ENCODE data around the gene NKAIN2.

NKAIN2 gene

GRCh38 chr6:123855506-123855905, 51.8 kb downstream of the NKAIN2 start:
- H4K20me1 ChIP-seq (ENCODE audit: low read depth, low read length), result no peaks in the 10 kb centered on the region
- no peak overlapping the region for H3K4me2 ChIP-seq (ENCODE audit: low read depth, low read length, poor library complexity, severe bottlenecking)
- no peak overlapping the region for H3K4me3 ChIP-seq (ENCODE audit: insufficient read depth, low read length, poor library complexity, severe bottlenecking)
- no peak overlapping the region for H3K9ac ChIP-seq (ENCODE audit: low read length)
- no peaks in the 10 kb centered on the region for H3K79me2 ChIP-seq (ENCODE audit: insufficient read depth, low read length)
- no peaks in the 10 kb centered on the region for H3F3A ChIP-seq (ENCODE audit: insufficient read depth)
- no peak for TF ChIP-seq EZH2phosphoT487 (conservative IDR thresholded peaks at IDR 0.05; ENCODE audit: low read length)
- TF ChIP-seq, protein P1, sequence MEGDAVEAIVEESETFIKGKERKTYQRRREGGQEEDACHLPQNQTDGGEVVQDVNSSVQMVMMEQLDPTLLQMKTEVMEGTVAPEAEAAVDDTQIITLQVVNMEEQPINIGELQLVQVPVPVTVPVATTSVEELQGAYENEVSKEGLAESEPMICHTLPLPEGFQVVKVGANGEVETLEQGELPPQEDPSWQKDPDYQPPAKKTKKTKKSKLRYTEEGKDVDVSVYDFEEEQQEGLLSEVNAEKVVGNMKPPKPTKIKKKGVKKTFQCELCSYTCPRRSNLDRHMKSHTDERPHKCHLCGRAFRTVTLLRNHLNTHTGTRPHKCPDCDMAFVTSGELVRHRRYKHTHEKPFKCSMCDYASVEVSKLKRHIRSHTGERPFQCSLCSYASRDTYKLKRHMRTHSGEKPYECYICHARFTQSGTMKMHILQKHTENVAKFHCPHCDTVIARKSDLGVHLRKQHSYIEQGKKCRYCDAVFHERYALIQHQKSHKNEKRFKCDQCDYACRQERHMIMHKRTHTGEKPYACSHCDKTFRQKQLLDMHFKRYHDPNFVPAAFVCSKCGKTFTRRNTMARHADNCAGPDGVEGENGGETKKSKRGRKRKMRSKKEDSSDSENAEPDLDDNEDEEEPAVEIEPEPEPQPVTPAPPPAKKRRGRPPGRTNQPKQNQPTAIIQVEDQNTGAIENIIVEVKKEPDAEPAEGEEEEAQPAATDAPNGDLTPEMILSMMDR (IDR thresholded peaks at IDR 0.05; ENCODE audit: insufficient read depth, low read length, poor library complexity, severe bottlenecking), result no peak
- H3K27ac ChIP-seq (ENCODE audit: low read depth, low read length), result no peak overlapping the region
- no peaks in the 10 kb centered on the region for H3K27me3 ChIP-seq (ENCODE audit: low read length)
- no peaks in the 10 kb centered on the region for H3K9me2 ChIP-seq (replicated peaks; ENCODE audit: insufficient read depth, low read length)
- H3K36me3 ChIP-seq (ENCODE audit: low read length), result no peaks in the 10 kb centered on the region
- H3K9me3 ChIP-seq (ENCODE audit: insufficient read depth, low read length), result no peaks in the 10 kb centered on the region
- H2AFZ ChIP-seq (ENCODE audit: low read depth, low read length, severe bottlenecking), result no peak overlapping the region

DNA sequence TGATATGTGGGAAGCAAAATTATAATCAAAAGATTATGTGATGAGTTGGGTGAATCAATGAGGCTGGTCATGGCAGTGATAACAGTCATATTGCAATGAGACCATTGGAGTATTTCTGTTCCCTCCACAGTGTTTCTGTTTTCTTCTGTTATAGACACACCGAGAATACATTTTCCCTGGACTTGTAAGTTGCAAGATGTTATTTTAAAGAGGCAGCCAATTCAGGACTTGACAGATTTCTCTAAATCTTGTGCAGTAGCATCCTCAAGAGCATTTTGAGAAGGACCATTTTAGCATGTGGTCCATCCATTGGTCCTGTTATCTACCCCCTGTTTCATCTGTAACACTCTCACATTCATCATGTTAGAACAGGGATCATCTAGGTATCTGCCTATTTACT, 55.6 kb downstream of the NKAIN2 start:
- no peaks in the 10 kb centered on the region for H3K9me2 ChIP-seq (replicated peaks; ENCODE audit: insufficient read depth, low read length)
- H3K9me3 ChIP-seq (ENCODE audit: insufficient read depth, low read length), result no peaks in the 10 kb centered on the region
- TF ChIP-seq, protein P1 (IDR thresholded peaks at IDR 0.05; ENCODE audit: insufficient read depth, low read length, poor library complexity, severe bottlenecking), result no peak
- no peak for TF ChIP-seq EZH2phosphoT487 (conservative IDR thresholded peaks at IDR 0.05; ENCODE audit: low read length)
- H3K4me3 ChIP-seq (ENCODE audit: insufficient read depth, low read length, poor library complexity, severe bottlenecking), result no peak overlapping the region
- no peaks in the 10 kb centered on the region for H4K20me1 ChIP-seq (ENCODE audit: low read depth, low read length)
- H3F3A ChIP-seq (ENCODE audit: insufficient read depth), result no peaks in the 10 kb centered on the region
- H3K36me3 ChIP-seq (ENCODE audit: low read length), result no peaks in the 10 kb centered on the region
- no peak overlapping the region for H3K27ac ChIP-seq (ENCODE audit: low read depth, low read length)
- H2AFZ ChIP-seq (ENCODE audit: low read depth, low read length, severe bottlenecking), result no peak overlapping the region
- no peak overlapping the region for H3K9ac ChIP-seq (ENCODE audit: low read length)
- no peaks in the 10 kb centered on the region for H3K79me2 ChIP-seq (ENCODE audit: insufficient read depth, low read length)
- no peak overlapping the region for H3K4me2 ChIP-seq (ENCODE audit: low read depth, low read length, poor library complexity, severe bottlenecking)
- no peaks in the 10 kb centered on the region for H3K27me3 ChIP-seq (ENCODE audit: low read length)

DNA sequence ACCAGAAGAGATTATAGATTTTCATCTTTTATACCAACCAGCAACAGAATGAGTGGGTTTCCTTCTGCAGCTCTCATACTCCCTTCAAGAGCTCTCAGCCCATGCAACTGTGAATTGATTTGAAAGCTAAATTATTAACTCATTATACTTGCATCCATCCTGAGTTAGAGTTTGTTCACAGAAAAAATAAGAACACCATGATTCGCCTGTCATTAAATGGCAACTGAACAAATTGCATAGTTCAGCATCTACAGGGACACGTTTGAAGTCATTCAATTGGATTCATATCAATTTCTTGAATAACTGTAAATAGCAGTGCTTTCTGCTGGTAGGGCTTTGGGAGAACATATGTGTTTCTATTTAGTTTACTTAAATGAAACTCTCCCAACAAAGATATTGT, 65.7 kb downstream of the NKAIN2 start:
- Histone ChIP-seq H3F3A (ENCODE audit: insufficient read depth) (no peaks in the 10 kb centered on the region), H4K20me1 (ENCODE audit: low read depth, low read length) (no peaks in the 10 kb centered on the region), H3K36me3 (ENCODE audit: low read length) (no peaks in the 10 kb centered on the region), H3K4me3 (ENCODE audit: insufficient read depth, low read length, poor library complexity, severe bottlenecking) (no peak overlapping the region), H2AFZ (ENCODE audit: low read depth, low read length, severe bottlenecking) (no peak overlapping the region), H3K9me2 (replicated peaks; ENCODE audit: insufficient read depth, low read length) (no peaks in the 10 kb centered on the region), H3K4me2 (ENCODE audit: low read depth, low read length, poor library complexity, severe bottlenecking) (no peak overlapping the region), H3K27ac (ENCODE audit: low read depth, low read length) (no peak overlapping the region), H3K9me3 (ENCODE audit: insufficient read depth, low read length) (no peaks in the 10 kb centered on the region), H3K27me3 (ENCODE audit: low read length) (no peaks in the 10 kb centered on the region), H3K9ac (ENCODE audit: low read length) (no peak overlapping the region), H3K79me2 (ENCODE audit: insufficient read depth, low read length) (no peaks in the 10 kb centered on the region)
- no peak for TF ChIP-seq EZH2phosphoT487 (conservative IDR thresholded peaks at IDR 0.05; ENCODE audit: low read length)
- TF ChIP-seq, protein P1 (IDR thresholded peaks at IDR 0.05; ENCODE audit: insufficient read depth, low read length, poor library complexity, severe bottlenecking), result no peak
